ENCODE measurements around the gene DGKD.

Gene DGKD

DNA sequence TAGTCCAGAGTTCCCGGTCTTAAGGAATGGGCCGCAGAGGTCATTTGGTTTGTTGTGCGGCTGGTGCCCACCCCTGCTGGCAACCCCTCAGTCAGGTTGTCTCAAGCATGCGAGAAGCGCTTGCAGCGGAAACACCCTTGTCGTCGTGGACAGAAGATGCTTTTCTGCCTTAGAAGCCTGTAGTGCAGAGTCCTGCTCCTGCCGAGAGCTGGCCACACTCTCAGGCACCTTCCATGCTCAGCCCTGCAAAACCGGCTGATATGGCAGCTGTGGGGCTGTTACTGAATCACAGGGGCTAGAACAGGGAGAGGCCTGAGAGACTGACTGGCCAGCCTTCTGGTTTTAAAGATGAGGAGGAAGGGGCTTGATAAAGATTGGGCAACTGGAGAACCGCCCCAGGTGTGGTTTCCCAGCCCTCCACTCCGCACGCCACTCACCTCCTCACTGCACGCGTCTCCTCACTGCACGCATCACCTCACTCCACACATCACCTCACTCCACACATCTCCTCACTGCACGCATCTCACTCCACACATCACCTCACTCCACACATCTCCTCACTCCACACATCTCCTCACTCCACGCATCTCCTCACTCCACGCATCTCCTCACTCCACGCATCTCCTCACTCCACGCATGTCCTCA lies 108.7 kb downstream of the DGKD start:
- no peak for DNase-seq

DNA sequence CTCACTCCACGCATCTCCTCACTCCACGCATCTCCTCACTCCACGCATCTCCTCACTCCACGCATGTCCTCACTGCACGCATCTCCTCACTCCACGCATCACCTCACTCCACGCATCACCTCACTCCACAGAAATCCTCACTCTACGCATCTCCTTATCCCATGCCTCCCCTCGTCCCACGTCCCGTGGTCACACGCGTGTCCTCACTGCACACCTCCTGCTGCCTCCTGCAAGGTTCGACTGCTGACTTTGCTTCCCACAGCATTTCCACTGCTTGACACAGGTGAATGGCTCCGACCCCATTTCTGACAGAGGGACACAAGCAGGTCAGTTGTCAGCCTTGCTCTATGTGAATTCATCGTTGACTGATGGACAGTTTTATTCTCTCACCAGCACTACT lies 109.3 kb downstream of the DGKD start:
- DNase-seq: no peak

DNA sequence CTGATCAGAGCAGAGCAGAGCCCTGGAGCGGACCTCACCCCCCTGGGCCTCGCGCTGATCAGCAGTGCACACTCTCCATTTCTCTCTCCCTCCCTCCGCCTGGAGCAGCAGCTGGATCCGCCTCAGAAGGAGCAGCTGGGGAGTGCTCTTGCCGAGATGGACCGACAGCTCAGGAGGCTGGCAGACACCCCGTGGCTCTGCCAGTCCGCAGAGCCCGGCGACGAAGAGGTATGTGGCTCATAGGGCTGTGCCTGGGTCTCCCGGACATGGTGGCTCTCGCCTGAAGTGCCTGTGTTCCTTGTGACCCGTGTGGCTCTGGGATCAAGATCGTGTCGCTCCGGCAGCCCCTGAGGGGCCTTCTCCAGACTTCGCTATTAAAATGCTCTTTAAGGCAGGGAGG lies 109.8 kb downstream of the DGKD start:
- no peak for DNase-seq

DNA sequence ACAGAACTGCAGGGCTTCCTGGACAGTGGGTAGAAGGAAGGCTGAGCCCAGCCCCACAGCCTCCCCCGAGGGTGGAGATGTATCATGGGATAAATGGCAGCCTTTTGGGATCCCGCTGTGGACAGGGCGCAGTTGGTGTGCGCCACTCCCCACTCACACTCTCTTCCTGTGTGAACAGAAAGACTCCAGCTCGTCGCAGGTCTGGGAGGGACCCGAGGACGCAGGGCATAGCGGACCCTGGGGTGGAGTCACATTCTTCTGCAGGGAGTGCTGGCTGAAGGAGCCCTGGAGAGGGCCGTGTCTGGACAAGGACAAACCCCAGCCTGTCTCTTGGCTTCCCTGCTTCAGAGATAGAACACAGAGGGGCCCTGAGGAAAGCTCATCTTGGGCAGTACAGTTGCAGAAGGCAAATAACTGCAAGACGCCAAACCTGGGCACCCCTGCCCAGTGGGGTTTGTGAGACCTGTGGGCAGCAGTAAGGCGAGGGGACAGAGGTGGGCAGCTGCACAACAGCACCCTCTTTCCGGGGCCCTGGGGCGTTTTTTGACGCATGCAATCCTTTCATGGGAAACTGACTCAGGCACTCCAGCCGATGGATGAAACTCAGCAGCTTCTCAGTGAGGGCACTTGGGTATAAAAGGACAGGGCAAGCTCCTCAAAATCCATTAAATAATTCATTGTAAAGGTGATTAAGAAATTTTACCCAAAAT lies 110.4 kb downstream of the DGKD start:
- no peak for DNase-seq

DNA sequence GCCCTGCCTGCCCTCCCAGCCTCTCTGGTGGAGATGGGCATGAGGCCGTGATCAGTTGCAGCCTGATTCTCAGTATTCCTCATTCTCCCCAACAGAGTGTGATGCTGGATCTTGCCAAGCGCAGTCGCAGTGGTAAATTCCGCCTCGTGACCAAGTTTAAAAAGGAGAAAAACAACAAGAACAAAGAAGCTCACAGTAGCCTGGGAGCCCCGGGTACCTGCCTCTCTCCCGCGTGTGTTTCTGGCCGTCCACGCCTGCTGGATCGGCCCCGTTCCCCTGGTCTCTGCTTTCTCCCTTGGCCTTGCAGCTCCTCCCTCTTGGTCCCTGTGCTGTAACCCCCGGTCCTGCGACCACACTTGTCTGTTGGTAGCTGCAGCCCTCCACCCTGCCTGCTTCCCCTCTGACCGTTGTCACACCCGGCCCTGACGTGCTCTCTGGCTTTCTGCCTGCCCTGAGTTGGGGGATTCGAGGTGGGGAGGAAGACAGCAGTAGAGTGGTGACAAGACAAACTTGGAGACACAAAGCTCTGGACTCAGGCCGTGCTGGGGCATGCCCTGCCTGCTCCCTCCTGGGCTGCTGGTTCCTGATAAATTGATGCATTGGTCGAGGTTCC lies 112.8 kb downstream of the DGKD start:
- DNase-seq: no peak

DNA sequence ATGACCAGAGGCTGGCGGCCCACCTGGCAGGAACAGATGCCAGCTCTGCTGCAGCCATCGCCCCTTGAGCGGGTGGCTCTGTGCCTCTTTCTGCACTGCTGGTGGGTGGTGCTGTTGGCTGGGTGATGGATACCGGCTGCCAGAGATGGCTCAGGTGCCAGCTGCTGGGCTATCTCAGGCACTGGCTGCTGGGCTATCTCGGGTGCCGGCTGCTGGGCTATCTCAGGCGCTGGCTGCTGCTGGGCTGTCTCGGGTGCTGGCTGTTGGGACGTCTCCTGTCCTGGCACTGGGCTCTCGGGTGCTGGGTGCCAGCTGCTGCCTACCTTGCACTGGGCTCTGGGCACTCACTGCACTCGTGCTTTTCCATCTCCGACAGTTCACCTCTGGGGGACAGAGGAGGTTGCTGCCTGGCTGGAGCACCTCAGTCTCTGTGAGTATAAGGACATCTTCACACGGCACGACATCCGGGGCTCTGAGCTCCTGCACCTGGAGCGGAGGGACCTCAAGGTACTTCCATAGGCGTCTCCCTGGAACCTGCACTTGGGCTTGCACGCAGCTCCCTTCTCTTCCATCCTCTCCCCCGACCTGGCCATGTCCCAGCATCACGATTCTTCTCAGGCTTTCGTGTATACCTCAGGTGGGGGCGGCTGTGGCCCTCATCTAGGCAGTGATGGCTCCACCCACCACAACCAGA lies 113.9 kb downstream of the DGKD start:
- DNase-seq: no peak

DNA sequence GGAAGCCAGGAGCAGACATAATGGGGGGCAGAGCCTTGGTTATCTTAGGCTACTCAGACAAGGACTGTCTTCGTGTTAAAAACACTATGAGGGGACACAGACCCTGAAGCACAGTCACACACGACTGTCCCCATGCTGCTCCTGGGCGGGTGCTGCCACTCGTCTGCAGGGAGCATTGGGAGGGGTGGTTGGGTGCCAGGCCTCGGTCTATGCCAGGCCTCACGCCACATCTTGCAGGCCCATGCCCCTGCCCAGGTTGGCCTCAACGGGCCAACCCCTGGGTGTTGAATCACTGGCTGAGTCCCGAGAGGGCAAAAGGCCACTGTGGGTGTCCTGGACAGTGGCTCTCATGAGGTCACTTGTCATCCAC lies 114.4 kb downstream of the DGKD start:
- no peak for DNase-seq

DNA sequence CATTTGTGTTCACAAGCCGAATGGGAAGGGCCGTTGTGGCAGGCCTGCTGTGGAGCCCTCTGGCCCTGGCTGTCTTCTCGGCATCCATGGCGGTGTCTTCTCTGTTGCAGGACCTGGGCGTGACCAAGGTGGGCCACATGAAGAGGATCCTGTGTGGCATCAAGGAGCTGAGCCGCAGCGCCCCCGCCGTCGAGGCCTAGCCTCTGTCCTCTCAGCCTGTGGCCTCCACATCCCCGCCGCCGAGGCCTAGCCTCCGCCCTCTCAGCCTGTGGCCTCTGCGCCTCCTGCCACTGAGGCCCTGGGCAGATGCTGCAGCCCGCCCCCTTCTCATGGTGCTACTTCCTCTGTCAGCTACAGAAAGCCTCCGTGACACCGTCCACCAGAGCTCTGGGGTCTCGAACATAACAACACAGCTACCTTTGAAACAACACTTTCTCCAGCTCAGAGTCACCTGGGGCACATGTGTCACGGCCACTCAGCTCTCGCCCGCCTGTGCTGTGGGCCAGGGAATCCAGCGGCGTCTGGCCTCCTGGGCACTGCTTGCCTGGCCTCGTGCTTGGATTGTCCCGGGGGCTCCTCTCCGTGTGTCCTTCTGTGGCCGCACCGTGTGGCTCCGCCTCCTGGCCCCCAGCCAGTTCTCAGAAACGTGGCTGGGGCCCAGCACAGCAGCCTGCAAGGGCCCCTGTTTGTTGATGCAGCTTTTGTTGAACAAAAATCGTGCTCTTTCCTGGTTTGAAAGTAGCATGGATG lies 115.1 kb downstream of the DGKD start:
- DNase-seq: no peak

DNA sequence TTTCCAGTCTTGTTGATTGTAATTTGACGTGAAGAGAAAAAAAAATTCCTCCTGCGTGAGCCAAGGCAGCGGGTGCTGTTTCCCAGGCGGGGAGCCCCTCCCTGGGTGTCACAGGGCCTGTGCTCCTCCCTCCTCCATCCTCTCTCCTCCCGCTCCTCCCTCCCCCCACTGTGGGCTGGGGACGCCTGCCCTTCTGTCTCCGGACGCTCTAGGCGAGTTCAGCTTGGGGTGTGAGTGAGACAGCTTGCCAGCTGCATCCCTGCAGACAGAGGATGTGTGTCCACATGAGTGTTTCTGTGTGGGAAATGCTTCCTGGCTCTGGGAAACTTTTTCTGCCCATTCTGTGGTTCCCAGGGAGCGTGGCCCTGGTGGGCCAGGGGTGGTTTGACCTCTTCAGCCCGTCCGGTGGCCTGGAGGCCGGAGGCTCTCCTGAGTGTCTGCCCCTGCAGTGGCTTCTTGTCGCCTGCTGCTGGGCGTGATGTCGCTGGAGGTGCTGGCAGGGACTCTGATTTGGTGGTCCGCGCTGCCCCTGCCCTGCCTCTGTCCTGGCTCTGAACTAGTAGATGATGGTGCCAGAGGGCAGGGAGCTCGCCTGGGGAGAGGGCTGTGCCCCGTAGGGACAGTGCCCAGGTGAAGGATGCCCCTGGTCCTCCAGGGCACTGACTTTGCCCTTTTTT lies 115.9 kb downstream of the DGKD start:
- DNase-seq: no peak

DNA sequence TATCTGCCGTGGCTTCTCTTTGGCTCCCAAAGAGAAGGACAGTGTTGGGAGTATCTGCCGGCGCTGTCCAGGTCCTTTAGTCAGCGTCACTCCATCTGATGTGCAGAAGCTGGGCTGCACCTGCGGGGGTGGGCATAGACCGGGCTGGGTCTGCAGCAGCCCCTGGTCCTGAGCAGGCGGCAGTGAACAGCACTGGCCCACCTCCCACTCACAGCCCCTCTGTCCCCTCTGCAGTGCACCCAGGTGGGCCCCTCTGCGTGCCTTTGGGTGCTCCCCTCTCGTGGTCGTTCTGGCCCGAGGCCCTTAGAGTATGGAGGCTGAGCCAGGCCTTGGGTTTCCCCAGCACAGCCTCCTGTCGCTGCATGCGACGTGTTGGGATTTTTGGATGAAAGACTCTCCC lies 116.5 kb downstream of the DGKD start:
- DNase-seq: no peak

DNA sequence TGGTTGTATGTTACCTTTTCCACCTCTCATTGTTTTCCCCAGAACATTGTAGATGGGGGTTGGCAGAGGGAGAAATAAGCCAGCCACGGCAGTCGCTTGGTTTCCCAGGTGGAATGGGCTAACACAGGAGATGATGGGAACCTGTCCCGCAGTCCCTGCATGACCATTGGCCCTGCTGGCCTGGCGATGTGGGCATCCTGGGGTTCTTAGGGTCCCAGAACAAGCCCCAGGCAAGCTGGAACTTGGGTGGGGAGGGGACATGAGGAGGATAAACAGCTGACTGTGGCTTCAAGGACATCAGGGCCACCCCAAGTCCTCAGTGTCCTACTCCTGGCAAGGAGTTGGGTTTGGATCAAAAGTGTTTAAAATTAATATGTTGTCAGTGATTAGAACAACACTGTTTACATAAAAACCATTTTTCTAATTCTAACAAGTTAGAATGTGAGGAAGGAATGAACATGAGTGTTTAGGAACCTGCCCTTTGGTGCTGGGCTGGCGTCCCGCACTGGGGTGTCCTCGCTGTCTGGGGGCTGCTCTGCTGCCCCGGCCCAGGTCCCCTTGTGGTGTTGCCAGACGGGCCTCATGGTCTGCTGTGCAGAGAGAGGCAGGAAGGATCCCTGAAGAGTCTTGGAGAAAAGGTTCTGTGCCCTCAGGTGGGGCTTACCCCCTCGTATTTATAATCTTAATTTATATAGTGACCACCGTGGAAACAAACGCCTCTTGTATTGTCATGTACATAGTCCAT lies 117.2 kb downstream of the DGKD start:
- no peak for DNase-seq

DNA sequence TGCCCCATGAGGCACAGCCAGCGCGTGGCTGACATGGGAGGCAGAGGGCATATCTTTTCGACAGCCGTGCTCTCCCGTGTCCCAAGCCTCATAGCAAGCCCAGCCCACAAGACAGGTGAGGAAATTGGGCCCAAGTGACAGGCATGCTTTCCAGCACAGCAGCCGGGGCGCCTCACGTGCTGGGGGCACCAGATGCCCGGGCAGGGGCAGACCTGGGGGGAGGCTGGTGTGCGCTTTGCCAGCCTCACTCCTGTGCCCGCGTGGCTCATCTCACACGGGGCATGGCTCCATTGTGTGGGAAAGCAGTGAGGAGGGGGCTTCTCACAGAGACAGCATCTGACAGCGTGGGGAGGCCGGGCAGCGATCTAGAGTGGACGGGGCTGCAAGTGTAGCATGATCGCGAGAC lies 119.1 kb downstream of the DGKD start:
- no peak for DNase-seq

DNA sequence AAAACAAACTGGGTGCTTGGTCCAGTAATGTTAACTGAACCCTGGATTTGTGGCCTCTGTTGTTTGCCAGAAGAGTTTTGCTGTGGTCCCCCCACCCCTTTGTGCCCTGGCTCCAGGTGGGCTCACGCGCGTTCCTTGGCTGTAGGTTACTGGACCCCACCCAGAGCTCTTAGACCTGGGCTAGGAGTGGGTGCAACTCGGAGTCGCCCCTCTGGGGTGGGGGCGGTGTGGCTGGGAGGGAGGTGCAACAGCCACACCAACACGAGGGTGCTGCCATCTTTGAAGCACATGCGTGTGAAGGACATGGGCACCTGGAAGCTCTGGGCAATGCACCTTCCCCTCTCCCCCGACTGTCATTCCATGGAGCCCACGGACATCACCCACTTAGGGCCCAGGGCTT lies 119.6 kb downstream of the DGKD start:
- DNase-seq: no peak

DNA sequence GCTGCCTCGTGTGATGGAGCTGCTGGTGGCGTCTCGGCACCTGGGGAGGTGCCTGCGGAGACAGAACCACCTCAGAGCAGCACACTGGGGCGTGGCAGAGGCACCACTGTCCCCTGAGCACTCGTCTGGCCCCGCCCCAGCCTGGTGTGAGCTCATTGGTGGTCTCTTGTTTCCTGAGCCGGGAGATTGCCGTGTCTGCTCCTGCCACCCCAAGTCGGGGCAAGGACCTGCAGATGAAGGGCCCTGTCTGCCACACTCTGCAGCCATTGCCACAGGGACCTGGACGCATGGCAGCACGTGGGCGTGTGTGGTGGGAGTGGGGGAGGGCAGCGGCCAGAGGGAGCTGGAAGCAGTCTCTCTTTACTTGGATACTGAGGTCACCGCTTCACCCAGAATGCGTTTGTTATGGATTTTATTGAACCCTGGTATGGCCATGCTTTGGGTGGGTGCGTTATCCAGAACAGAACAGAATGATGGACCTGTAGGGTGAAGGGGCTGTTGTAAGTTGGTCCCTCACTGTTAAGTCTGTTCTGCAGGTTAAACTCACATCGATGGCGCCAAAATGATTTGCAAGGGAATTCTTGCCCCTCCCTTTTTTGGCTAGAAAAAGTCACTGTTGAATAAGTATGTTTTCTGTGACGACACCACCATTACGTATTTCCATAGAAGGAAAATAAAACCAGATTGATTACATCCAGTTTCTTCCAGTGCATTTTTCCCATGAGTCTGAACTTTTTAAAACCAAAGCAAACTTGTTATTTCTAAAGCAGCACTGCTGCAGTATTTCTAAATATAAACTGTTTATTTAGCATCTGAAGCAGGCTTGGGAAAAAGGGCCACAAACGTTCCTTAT lies 120.2 kb downstream of the DGKD start:
- DNase-seq: no peak

DNA sequence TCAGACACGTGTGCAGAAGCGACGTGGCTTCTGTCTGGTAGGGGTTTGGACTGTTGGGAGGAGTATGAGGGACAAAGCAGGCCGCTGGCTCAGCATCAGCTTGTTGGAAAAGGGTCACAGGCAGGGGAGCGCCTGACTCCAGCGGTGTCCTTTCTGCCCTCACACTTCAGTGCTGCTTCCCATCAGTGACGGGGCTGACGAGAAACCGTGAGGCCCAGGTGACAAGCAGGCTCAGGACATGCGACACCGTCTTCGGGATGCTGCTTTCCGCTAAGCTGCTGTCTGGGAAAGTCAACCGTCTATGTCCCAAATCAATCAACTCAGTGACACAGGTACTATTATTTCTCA lies 121.7 kb downstream of the DGKD start:
- DNase-seq: no peak

DNA sequence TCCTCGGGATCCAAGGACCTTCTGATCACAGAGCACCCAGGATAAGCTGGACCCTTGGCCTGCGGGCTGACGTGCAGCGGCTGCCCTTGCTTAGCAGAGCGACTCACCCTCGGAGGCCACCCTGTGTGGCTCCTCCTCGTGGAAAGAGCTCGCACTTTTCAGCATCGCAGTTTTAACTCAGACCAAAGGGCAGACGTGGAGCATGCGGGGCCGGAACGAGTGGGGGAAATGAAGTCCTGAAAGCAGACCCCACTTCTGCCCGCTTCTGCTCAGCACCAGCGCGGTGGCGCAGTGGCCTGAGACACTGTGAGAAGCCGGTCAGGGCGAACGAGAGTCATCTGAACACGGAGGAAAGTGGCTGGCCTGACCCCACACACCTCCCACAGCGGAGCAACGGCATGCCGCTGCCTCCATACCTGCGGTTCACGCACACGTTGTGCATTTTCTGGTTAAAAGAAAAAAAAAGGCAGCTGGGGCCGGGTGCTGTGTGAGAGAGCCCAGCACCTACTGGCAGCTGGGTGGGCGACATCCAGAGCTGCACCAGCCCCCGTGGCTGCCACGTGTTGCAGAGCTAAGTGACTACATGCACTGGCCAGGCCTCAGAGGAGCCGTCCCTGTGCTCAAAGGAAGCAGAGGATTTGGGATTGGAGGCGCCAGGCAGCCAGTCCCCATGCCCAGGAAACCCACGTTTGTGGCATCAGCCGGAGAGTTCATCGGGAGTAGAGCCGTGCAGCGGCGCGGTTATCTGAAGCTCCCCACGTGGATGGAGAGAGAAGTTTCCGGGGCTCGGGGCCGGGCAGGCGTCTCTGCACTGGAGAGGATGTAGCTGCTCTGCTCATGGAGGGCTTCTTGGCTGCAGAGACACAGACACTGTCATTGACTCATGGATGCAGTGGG lies 122.6 kb downstream of the DGKD start:
- DNase-seq: no peak

DNA sequence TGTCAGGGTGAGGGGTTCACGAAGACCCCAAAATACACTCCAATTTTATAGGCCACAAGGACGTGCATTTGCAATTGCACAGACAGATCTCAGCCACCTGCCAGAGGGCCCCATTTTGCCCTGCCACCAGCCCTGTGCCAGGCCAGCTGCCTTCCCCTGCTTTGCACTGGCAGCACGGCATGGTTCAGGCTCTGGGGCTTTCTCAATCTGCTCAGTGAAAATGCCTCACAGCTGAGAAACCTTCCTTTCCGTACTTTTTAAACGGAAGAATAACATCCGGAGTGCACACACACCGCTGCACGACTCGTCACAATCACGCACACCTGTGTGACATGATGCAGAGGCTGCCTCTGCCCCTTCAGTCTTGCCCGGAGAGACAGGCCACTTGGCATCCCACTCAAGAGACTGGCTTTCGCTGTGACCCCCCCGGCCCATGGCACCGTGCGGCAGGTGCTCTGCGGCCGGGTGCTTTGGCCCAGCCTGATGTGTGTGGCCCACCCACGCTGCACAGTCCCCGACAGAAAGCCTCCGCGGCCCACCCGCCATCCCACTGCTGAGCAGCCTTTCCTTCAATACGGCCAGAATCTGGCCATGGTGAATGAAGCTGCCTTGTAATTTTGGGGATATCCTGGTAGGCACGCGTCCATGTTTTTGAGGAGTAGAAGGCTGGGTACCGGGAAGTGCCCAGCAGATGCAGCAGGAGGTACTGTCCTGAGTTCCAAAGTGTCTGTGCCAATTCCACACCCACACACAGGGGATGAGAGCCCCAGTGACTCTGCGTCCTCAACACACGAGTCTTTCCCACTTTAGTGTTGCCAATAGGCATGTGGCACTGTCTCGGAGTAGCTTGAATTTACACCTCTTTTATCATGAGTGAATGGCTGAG lies 123.5 kb downstream of the DGKD start:
- DNase-seq: no peak

DNA sequence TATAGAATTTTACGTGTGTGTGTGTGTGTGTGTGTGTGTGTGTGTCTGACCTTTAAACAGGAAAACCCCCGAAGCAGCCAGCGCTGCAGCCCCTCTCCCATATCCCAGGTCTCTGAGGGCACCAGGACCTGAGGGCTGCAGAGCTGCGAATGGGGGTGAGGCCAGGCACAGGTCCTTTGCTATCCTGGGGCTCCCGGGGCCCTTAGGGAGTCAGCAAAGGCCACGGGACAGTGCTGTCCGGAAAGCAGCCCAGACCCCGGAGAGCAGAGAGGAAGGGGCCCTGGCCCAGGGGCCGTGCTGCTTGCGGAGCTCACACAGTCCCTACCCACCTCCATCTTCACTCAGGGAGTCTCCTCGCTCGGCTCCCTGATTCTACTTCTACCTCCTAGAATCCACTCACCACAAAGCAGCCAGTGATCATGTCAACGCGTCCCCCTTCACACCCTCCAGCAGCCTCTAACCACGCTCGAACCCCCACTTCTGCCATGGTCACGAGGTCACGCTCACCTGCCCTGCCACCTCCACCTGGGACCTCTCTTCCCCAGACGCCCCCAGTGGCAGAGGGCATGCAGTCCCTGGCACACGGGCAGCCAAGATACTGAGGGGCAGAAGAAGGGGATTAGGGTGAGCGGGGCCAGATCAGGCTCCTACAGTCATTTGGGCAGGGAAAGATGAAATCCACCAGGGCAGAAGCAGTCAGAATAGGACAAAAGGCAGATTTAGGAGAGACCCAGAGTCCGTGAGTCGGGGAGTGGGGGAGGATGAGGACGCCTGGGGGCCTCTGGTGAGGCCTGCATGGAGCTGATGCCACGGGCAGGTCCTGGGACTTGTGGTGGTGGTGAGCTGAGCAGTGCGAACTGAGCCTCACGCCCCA lies 125.6 kb downstream of the DGKD start:
- DNase-seq: no peak
